ENCODE results near the gene TNIK.

TNIK gene

DNA sequence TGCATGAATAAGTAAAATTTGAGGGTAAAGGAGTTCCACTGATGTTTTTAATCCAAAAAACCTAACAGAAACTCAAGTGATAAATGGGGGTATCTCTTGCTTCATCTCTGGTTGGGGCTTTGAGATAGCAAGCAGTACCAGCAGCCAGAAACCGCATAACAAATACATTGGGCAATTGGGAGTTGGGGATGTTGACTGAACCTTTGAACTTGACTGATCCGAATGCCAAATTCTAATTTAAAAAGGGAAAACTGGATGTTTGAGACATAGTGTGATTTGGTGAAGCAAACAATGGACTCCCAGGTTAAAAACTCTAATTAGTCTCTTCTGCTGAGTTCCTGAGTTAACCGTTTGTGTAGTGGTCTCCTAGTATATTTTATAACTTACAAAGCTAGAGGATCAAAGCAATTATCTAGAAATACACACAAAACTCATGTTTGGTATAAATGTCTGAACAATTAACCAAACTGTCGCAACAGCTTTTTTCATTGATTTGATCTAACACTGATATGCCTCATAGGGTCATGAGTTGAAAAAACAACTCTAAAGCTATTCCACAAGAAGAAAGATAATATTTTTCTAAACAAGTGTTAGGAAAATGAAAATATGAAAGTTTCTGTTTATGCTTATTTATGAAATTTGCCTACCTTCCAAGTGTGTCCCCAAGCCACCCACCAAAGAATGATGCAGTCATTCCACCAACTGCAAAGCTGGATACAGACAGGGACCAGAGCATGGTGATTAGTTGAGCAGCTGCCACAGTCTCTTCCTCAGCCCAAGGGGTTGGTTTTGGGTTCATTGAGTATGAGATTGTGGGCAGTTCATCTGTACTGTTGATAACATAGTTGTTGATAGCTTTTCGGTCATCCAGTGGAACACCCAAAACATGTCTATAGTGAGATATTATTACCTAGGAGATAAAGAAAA lies 446.1 kb downstream of the TNIK start:
- no peak for DNase-seq

DNA sequence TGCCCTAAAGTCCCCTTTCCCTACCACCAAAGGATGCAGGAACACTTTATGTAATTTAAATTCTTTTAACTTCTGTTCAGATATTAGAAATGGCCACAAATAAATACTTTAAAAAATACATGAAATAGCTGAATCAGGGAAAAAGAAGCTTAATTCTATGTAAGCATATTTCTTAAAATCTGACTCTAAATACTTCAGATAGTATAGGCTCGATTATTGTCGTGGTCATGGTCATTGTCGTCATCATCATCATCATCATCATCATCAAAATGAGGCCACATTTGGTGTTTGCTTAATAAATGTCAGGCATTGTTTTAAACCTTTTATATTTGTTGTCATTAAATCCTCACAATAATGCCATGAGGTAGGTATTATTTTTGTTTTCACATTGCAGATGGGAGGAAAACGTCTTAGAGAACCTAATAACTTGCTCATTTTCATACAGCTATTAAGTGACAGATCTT lies 448.3 kb downstream of the TNIK start:
- DNase-seq: no peak
